ENCODE results near the gene NOP53.

The NOP53 gene

GRCh38 chr19:47805313-47805712 is 60.0 kb downstream of the NOP53 start:
- DNase-seq (ENCODE audit: low read depth), result no peak
- H3K4me3 ChIP-seq (ENCODE audit: low read length), result no peak overlapping the region
- no peak for TF ChIP-seq CTCF (IDR thresholded peaks at IDR 0.05; ENCODE audit: insufficient read depth, low read depth, low read length, missing control alignments)

- TF ChIP-seq CTCF (IDR thresholded peaks at IDR 0.05; ENCODE audit: insufficient read depth, low read depth, low read length, missing control alignments), result no peak
These were observed 61.1 kb downstream of the NOP53 start for GRCh38 chr19:47806435-47806834.

More at GRCh38 chr19:47806435-47806834, 61.1 kb downstream of the NOP53 start:
- H3K4me3 ChIP-seq (ENCODE audit: low read length), result no peak overlapping the region
- no peak for DNase-seq (ENCODE audit: low read depth)
